HepG2 (cell line): Measurements from ENCODE around the gene CSMD2. TPM values are rescaled to one million over a fixed set of nuclear protein-coding genes. Genes with fewer than 3 reads are reported as not detected.

Experiments
- ARNT2 ChIP-seq: sonication (generic); formaldehyde crosslinking; IDR thresholded peaks from 2 replicates; pipeline ENCODE4 v1.8.0; 2022; ENCODE audit warnings: mild to moderate bottlenecking, low read depth, missing genetic modification reagents, moderate library complexity
- CREB1 ChIP-seq, 2 experiments: fragments of 450-650 bp in 1 of 2; IDR thresholded peaks; 2 replicates each; pipeline ENCODE4 v1.6.1; 2016 to 2017; ENCODE audit warnings: control low read depth in 1 of 2, mild to moderate bottlenecking in 1 of 2, missing compliant biosample characterization in 1 of 2, missing genetic modification characterization in 1 of 2
- ERF ChIP-seq: IDR thresholded peaks from 2 replicates; pipeline ENCODE4 v1.6.1; 2018; ENCODE audit warnings: missing biosample characterization, missing genetic modification reagents
- HINFP ChIP-seq: sonication (generic); formaldehyde crosslinking; IDR thresholded peaks from 2 replicates; pipeline ENCODE4 v1.4.0; 2020; ENCODE audit warnings: low read depth, mild to moderate bottlenecking, missing genetic modification reagents
- HNF1A ChIP-seq, 2 experiments: sonication (generic) in 1 of 2; formaldehyde crosslinking in 1 of 2; IDR thresholded peaks; 2 replicates each; pipeline versions ENCODE4 v1.4.0 to v1.6.1; 2016 to 2020; ENCODE audit warnings: borderline replicate concordance in 1 of 2, low read depth in 1 of 2, mild to moderate bottlenecking in 1 of 2, missing genetic modification reagents in 1 of 2
- HNF4A ChIP-seq: sonication (generic); formaldehyde crosslinking; IDR thresholded peaks from 2 replicates; pipeline ENCODE4 v1.4.0; 2020; ENCODE audit warnings: missing genetic modification reagents
- MATR3 ChIP-seq: sonication (generic); formaldehyde crosslinking; IDR thresholded peaks from 2 replicates; pipeline ENCODE4 v1.4.0; 2020; ENCODE audit warnings: missing genetic modification reagents
- MTA1 ChIP-seq: sonication (generic); formaldehyde crosslinking; IDR thresholded peaks from 2 replicates; pipeline ENCODE4 v1.4.0; 2020; ENCODE audit warnings: missing genetic modification reagents, mild to moderate bottlenecking, borderline replicate concordance
- NR1H2 ChIP-seq: sonication (generic); formaldehyde crosslinking; IDR thresholded peaks from 2 replicates; pipeline ENCODE4 v1.8.1; 2022; ENCODE audit warnings: low read depth, missing genetic modification reagents, borderline replicate concordance
- NR2F1 ChIP-seq, 2 experiments: fragments of 450-650 bp in 1 of 2; formaldehyde crosslinking in 1 of 2; IDR thresholded peaks; 2 replicates each; pipeline versions ENCODE4 v1.5.0 to v1.6.1; 2016 to 2020; ENCODE audit warnings: mild to moderate bottlenecking in 1 of 2, missing compliant biosample characterization in 1 of 2, missing genetic modification reagents in 1 of 2, moderate library complexity in 1 of 2
- TAF1 ChIP-seq: sonication (generic); formaldehyde crosslinking; IDR thresholded peaks from 2 replicates; pipeline ENCODE4 v1.4.0; 2020; ENCODE audit warnings: missing genetic modification reagents
- ZMYM2 ChIP-seq: sonication (generic); formaldehyde crosslinking; IDR thresholded peaks from 2 replicates; pipeline ENCODE4 v1.8.0; 2022; ENCODE audit warnings: mild to moderate bottlenecking, missing genetic modification reagents
- ZNF12 ChIP-seq: sonication (generic); formaldehyde crosslinking; IDR thresholded peaks from 2 replicates; pipeline ENCODE4 v1.5.0; 2020; ENCODE audit warnings: missing genetic modification reagents
- ZNF17 ChIP-seq: sonication (generic); formaldehyde crosslinking; IDR thresholded peaks from 2 replicates; pipeline ENCODE4 v1.5.0; 2020; ENCODE audit warnings: mild to moderate bottlenecking, missing genetic modification reagents
- ZNF251 ChIP-seq: sonication (generic); formaldehyde crosslinking; IDR thresholded peaks from 2 replicates; pipeline ENCODE4 v1.9.0; 2021; ENCODE audit warnings: mild to moderate bottlenecking, missing genetic modification reagents
- polyA plus RNA-seq, 8 experiments: library from polyadenylated mRNA; depleted of rRNA in 3 of 8; stranded (reverse) in 7 of 8; unstranded in 1 of 8; fragments of >200 nt; fragmentation: Illumina TruSeq in 4 of 8; extraction: Trizol in 4 of 8; gene quantifications; 2 replicates each; pipeline versions ENCODE4 v1.2.1 to v1.2.3, GENCODE V29; 2011 to 2016; ENCODE audit warnings: low read depth in 4 of 8, missing spikeins in 1 of 8, mixed read lengths in 1 of 8; ENCODE audit not compliant: insufficient read depth in 1 of 8
- total RNA-seq, 5 experiments: library from RNA; depleted of rRNA; stranded (reverse); fragments of >200 nt; fragmentation: Illumina TruSeq; extraction: Trizol; gene quantifications; 2 replicates each; pipeline ENCODE4 v1.2.3, GENCODE V29; 2016; ENCODE audit warnings: low read depth in 1 of 5
- TF ChIP-seq, protein P1 (sequence below): sonication (generic); formaldehyde crosslinking; IDR thresholded peaks from 2 replicates; pipeline ENCODE4 v1.4.0; 2020; ENCODE audit warnings: low read depth, missing genetic modification reagents
- TF ChIP-seq, protein P2 (sequence below): IDR thresholded peaks from 2 replicates; pipeline ENCODE4 v1.6.1; 2016; ENCODE audit warnings: low read depth

The CSMD2 gene
- total and polyA plus RNA-seq, 2 of the 13 experiments (the other 11 are each of a cell fraction or from before 2014, with no cell fraction given): not detected

DNA sequence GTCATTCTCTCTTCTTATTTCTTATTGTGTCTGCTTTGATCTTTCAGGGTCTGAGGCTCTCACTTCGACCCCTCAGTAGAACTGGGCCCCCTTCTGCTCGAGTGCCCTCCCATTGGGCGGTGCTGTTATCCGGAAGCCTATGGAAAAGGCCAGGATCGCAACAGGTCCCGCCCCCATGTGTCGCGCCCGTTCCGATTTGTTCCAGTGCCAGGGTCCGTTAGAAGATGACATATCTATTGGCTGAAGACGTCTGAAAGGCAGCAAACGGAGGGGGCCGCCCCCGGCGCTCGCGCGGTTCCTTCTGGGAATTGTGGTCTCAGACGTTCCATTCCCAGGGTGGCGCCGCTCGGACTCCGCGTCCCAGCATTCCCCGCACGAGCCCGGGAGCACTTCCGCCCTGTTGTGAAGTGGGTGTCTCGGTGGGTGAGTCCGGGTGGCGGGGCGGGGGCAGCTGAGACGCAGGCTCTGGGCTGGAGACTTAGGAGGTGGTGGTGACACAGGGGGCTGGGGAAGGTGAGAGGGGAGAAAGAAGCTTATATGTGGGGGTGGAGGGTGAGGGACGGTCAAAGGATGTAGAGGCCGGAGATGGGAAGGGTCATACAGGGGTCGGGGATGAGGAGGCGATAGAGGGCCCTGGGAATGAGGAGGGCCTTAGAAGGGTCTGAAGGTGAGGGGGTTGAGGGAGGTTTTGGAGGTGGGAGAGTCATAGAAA, 692.6 kb downstream of the CSMD2 start, which contains the start of gene ZSCAN20 (continued):
- TF ChIP-seq ERF (CRISPR knock-in tag) (peak; percentile 34; the same call in 1 of the 2 replicates), TAF1 (peak; percentile 46; the same call in 1 of the 2 replicates), ARNT2 (0 out of 2 replicates have a peak, but pooled peaks have one; percentile 26), HNF4A (CRISPR knock-in tag) (no peak), ZNF12 (CRISPR knock-in tag) (0 out of 2 replicates have a peak, but pooled peaks have one; percentile 22), MTA1 (peak; percentile 60; the same call in 1 of the 2 replicates), NR2F1 (CRISPR knock-in tag; IDR thresholded peaks at IDR 0.05) (0 out of 4 replicates have a peak, but pooled peaks of 1 of the 2 experiments have one; percentile 26), HNF1A (IDR thresholded peaks at IDR 0.05; ENCODE audit: low read depth) (0 out of 2 replicates have a peak, but pooled peaks have one; percentile 41), HNF1A (CRISPR knock-in tag; IDR thresholded peaks at IDR 0.05; ENCODE audit: borderline replicate concordance) (no peak), ZMYM2 (CRISPR knock-in tag) (no peak), HINFP (CRISPR knock-in tag) (no peak), ZNF17 (no peak), CREB1 (IDR thresholded peaks at IDR 0.05) (peak; percentile 72), CREB1 (CRISPR knock-in tag; IDR thresholded peaks at IDR 0.05) (peak; percentile 90), ZNF251 (CRISPR knock-in tag) (0 out of 2 replicates have a peak, but pooled peaks have one; percentile 55), MATR3 (CRISPR knock-in tag) (no peak), NR1H2 (CRISPR knock-in tag) (no peak)
- TF ChIP-seq, protein P1, sequence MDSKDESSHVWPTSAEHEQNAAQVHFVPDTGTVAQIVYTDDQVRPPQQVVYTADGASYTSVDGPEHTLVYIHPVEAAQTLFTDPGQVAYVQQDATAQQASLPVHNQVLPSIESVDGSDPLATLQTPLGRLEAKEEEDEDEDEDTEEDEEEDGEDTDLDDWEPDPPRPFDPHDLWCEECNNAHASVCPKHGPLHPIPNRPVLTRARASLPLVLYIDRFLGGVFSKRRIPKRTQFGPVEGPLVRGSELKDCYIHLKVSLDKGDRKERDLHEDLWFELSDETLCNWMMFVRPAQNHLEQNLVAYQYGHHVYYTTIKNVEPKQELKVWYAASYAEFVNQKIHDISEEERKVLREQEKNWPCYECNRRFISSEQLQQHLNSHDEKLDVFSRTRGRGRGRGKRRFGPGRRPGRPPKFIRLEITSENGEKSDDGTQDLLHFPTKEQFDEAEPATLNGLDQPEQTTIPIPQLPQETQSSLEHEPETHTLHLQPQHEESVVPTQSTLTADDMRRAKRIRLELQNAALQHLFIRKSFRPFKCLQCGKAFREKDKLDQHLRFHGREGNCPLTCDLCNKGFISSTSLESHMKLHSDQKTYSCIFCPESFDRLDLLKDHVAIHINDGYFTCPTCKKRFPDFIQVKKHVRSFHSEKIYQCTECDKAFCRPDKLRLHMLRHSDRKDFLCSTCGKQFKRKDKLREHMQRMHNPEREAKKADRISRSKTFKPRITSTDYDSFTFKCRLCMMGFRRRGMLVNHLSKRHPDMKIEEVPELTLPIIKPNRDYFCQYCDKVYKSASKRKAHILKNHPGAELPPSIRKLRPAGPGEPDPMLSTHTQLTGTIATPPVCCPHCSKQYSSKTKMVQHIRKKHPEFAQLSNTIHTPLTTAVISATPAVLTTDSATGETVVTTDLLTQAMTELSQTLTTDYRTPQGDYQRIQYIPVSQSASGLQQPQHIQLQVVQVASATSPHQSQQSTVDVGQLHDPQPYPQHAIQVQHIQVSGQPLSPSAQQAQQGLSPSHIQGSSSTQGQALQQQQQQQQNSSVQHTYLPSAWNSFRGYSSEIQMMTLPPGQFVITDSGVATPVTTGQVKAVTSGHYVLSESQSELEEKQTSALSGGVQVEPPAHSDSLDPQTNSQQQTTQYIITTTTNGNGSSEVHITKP (CRISPR knock-in tag): peak; percentile 69; the same call in 1 of the 2 replicates
- TF ChIP-seq, protein P2, sequence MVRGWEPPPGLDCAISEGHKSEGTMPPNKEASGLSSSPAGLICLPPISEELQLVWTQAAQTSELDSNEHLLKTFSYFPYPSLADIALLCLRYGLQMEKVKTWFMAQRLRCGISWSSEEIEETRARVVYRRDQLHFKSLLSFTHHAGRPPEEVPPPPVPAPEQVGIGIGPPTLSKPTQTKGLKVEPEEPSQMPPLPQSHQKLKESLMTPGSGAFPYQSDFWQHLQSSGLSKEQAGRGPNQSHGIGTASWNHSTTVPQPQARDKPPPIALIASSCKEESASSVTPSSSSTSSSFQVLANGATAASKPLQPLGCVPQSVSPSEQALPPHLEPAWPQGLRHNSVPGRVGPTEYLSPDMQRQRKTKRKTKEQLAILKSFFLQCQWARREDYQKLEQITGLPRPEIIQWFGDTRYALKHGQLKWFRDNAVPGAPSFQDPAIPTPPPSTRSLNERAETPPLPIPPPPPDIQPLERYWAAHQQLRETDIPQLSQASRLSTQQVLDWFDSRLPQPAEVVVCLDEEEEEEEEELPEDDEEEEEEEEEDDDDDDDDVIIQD (CRISPR knock-in tag): no peak
